OCI-LY7 (cell line): ENCODE measurements around the gene SLX4.

Experiments used
- CTCF ChIP-seq: fragments of 200-600 bp; sonication (generic); conservative IDR thresholded peaks from 2 replicates; pipeline ENCODE4 v1.5.1; 2014; ENCODE audit warnings: mild to moderate bottlenecking, antibody characterized with exemption, low read length, moderate library complexity, mixed read lengths
- EZH2phosphoT487 ChIP-seq: fragments of 200-600 bp; sonication (generic); IDR thresholded peaks from 2 replicates; pipeline ENCODE4 v1.6.1; 2018; ENCODE audit warnings: low read depth, borderline replicate concordance, mild to moderate bottlenecking, mixed run types, antibody characterized with exemption, low read length, moderate library complexity, mixed read lengths

- TF ChIP-seq CTCF (no peak), EZH2phosphoT487 (no peak)
These were observed 22.4 kb downstream of the SLX4 start for GRCh38 chr16:3589001-3589400.
